GM12878 (cell line): ENCODE results near the gene CTXND1. TPM values are rescaled to one million over a fixed set of nuclear protein-coding genes. Genes with fewer than 3 reads are reported as not detected.

ENCODE experiments used
- ATAC-seq: fragments of 200-7000 bp; cut with Tn5 transposase; 3 replicates; pipeline ENCODE4 v1.9.1; 2020; ENCODE audit warnings: mild to moderate bottlenecking, moderate library complexity
- BruUV-seq: library from RNA; stranded (reverse); fragments of 400-500 nt; replicated peaks from 2 replicates; lab custom pipeline; 2021; lab: Mats Ljungman, UMichigan
- CTCF ChIA-PET: fragments of 300-600 bp; sonication (Branson Sonifier 250); formaldehyde crosslinking; extraction: SDS; loops from one replicate; lab custom pipeline; 2021; ENCODE audit warnings: inconsistent platforms; lab: Yijun Ruan, JAX
- POLR2A ChIA-PET: fragments of 350-600 bp; formaldehyde crosslinking; extraction: SDS; loops from one replicate; lab custom pipeline; 2021; ENCODE audit warnings: inconsistent platforms; lab: Charles Lee
- RAD21 ChIA-PET: fragments of 300-600 bp; sonication (Branson Sonifier 250); formaldehyde crosslinking; loops from one replicate; lab custom pipeline; 2023; ENCODE audit warnings: antibody characterized with exemption; ENCODE audit not compliant: unreplicated experiment; lab: Charles Lee
- SMC1A ChIA-PET: fragments of 300-600 bp; sonication (Branson Sonifier 250); formaldehyde crosslinking; loops from one replicate; lab custom pipeline; 2023; ENCODE audit not compliant: unreplicated experiment, uncharacterized antibody; lab: Charles Lee
- DNase-seq: peaks from one replicate; pipeline ENCODE4 v3.0.0-alpha.2; 2011; ENCODE audit warnings: low read depth, low spot score
- FAIRE-seq: peaks from 3 replicates; lab custom pipeline; 2011; peaks lifted over from hg19 to GRCh38; lab: Jason Lieb, UNC
- H2AFZ ChIP-seq: 2 replicates; pipeline ENCODE4 v1.6.0; 2011; ENCODE audit warnings: low read depth, low read length, control low read depth; ENCODE audit not compliant: control insufficient read depth
- H3K27ac ChIP-seq: 2 replicates; pipeline ENCODE4 v1.5.1; 2011; ENCODE audit warnings: control low read depth; ENCODE audit not compliant: control insufficient read depth, insufficient read depth
- H3K27me3 ChIP-seq, 2 experiments: replicated peaks in 1 of 2; 2 replicates each; pipeline versions ENCODE4 v1.6.0 to v1.6.1; 2011; ENCODE audit warnings: low read length in 1 of 2; ENCODE audit not compliant: control insufficient read depth in 2 of 2, insufficient read depth in 2 of 2
- H3K36me3 ChIP-seq, 2 experiments: 2 replicates each; pipeline ENCODE4 v1.5.1; 2011; ENCODE audit warnings: low read length in 1 of 2; ENCODE audit not compliant: control insufficient read depth in 2 of 2, insufficient read depth in 2 of 2
- H3K4me1 ChIP-seq: 2 replicates; pipeline ENCODE4 v1.6.1; 2011; ENCODE audit warnings: mild to moderate bottlenecking, low read length, moderate library complexity, mixed read lengths; ENCODE audit not compliant: control insufficient read depth, insufficient read depth
- H3K4me2 ChIP-seq: 2 replicates; pipeline ENCODE4 v1.6.0; 2011; ENCODE audit warnings: control low read depth; ENCODE audit not compliant: control insufficient read depth, insufficient read depth
- H3K4me3 ChIP-seq: fragments of 200-600 bp; sonication (generic); 2 replicates; pipeline ENCODE4 v1.5.1; 2016
- H3K79me2 ChIP-seq: 2 replicates; pipeline ENCODE4 v1.6.0; 2011; ENCODE audit warnings: low read length; ENCODE audit not compliant: control insufficient read depth, insufficient read depth
- H3K9ac ChIP-seq: 2 replicates; pipeline ENCODE4 v1.8.0; 2011; ENCODE audit warnings: low read length, control low read depth, mixed read lengths; ENCODE audit not compliant: control insufficient read depth, insufficient read depth
- H3K9me3 ChIP-seq: replicated peaks from 3 replicates; pipeline ENCODE4 v1.5.1; 2011; ENCODE audit warnings: mild to moderate bottlenecking, low read length; ENCODE audit not compliant: control insufficient read depth, insufficient read depth
- H4K20me1 ChIP-seq: 2 replicates; pipeline ENCODE4 v1.6.0; 2011; ENCODE audit not compliant: control insufficient read depth, insufficient read depth
- BCL3 ChIP-seq: IDR thresholded peaks from 2 replicates; pipeline ENCODE4 v1.6.1; 2011; ENCODE audit warnings: borderline replicate concordance, low read depth, mild to moderate bottlenecking, moderate library complexity, low read length; ENCODE audit not compliant: insufficient read depth, poor library complexity, severe bottlenecking
- CHD2 ChIP-seq: IDR thresholded peaks from 2 replicates; pipeline ENCODE4 v1.6.1; 2011; ENCODE audit warnings: low read depth, low read length, improper control_type of control experiment, borderline replicate concordance
- MEF2B ChIP-seq: fragments of 450-650 bp; IDR thresholded peaks from 2 replicates; pipeline ENCODE4 v1.6.1; 2018; ENCODE audit warnings: mild to moderate bottlenecking, moderate library complexity; ENCODE audit not compliant: partially characterized antibody, poor library complexity, severe bottlenecking
- PBX3 ChIP-seq: IDR thresholded peaks from 2 replicates; pipeline ENCODE4 v1.6.1; 2011; ENCODE audit warnings: mild to moderate bottlenecking, low read depth, low read length, moderate library complexity; ENCODE audit not compliant: insufficient replicate concordance
- RAD51 ChIP-seq: fragments of 450-650 bp; IDR thresholded peaks from 2 replicates; pipeline ENCODE4 v1.6.1; 2016; ENCODE audit warnings: moderate library complexity, mild to moderate bottlenecking, inconsistent platforms
- TCF7 ChIP-seq: IDR thresholded peaks from 2 replicates; pipeline ENCODE4 v1.6.1; 2014; ENCODE audit warnings: antibody characterized with exemption, borderline replicate concordance
- WGBS: methylation state at CpG from one replicate; pipeline ENCODE4 v1.1.6; 2016; ENCODE audit warnings: low lambda C conversion rate; ENCODE audit not compliant: insufficient replicate concordance, insufficient coverage; ENCODE audit errors: missing lambda C conversion rate; 5-methylcytosine and 5-hydroxymethylcytosine counted together
- in situ Hi-C: fragments of 300-500 bp; cut with MboI; formaldehyde crosslinking; loops from 9 replicates; pipeline ENCODE4 v1.14.3; 2018; ENCODE audit warnings: mixed read lengths
- intact Hi-C: fragments of 100-400 bp; cut with micrococcal nuclease; formaldehyde crosslinking; loops from one replicate; pipeline ENCODE4 v1.14.2; 2022; ENCODE audit not compliant: unreplicated experiment
- polyA plus RNA-seq, 11 experiments: library from polyadenylated mRNA; depleted of rRNA in 4 of 11; unstranded in 6 of 11; stranded (reverse) in 5 of 11; fragments of >200 nt; fragmentation: Nextera tagmentation in 4 of 11; fragmentation: Illumina TruSeq in 1 of 11; extraction: Ambion mirVana in 4 of 11; extraction: Trizol in 1 of 11; gene quantifications; 1 replicate in 1 of 11; 2 replicates in 10 of 11; pipeline versions ENCODE4 v1.2.1 to v1.2.3, GENCODE V29; 2011 to 2016; ENCODE audit warnings: inconsistent platforms in 2 of 11, missing spikeins in 2 of 11, low read depth in 1 of 11
- total RNA-seq, 4 experiments: library from RNA; depleted of rRNA in 3 of 4; stranded (reverse); fragments of >200 nt in 3 of 4; fragmentation: Illumina TruSeq in 1 of 4; extraction: Trizol in 1 of 4; gene quantifications; 2 replicates each; pipeline versions ENCODE4 v1.2.1 to v1.2.3, GENCODE V29; 2013 to 2021

The CTXND1 gene
- total and polyA plus RNA-seq, 10 of the 15 experiments (the other 5 are each of a cell fraction or from before 2014, with no cell fraction given): under 0.01 to 0.03 (median 0.02) TPM; not detected in 7

- TF ChIP-seq BCL3: no peak
- TF ChIP-seq, all 136 proteins: peak for 0
Measured at GRCh38 chr15:80246425-80246894, 5.6 kb downstream of the CTXND1 start (continued).

GRCh38 chr15:80242802-80243201 is 9.2 kb downstream of the CTXND1 start:
- Histone ChIP-seq H3K4me2 (no peak overlapping the region), H3K79me2 (no peaks in the 10 kb centered on the region), H3K27me3 (no peaks in the 10 kb centered on the region; a peak in 1 of 4 replicates), H3K9me3 (no peaks in the 10 kb centered on the region), H4K20me1 (no peaks in the 10 kb centered on the region; the same call in 1 of the 2 replicates), H3K4me3 (no peak overlapping the region), H3K4me1 (no peaks in the 10 kb centered on the region), H3K27ac (no peak overlapping the region), H3K36me3 (no peaks in the 10 kb centered on the region), H2AFZ (no peak overlapping the region), H3K9ac (no peak overlapping the region)
- ChIA-PET RAD21 (interaction anchor here (1.1 kb wide), 1 partner anchor 65 kb away, joined by 3 read pairs; no protein-coding TSS in a partner anchor), SMC1A (interaction anchor here (0.9 kb wide), 1 partner anchor 59 kb away, joined by 3 read pairs; no protein-coding TSS in a partner anchor), CTCF (interaction anchor here (1.3 to 2.1 kb wide), 3 partner anchors 32 to 862 kb away, joined by 3 to 5 read pairs (median 4); no protein-coding TSS in a partner anchor), POLR2A (interaction anchor here (0.7 kb wide), 1 partner anchor 24 kb away, joined by 3 read pairs; no protein-coding TSS in a partner anchor)
- WGBS: 4% methylated on average over 3 of the region's 3 CpGs
- TF ChIP-seq CHD2 (no peak), PBX3 (no peak), RAD51 (no peak), MEF2B (no peak), TCF7 (no peak)
- no peak for ATAC-seq
- no peak for FAIRE-seq
- in situ Hi-C loops: no loop called here
- intact Hi-C loops: loop anchor here (1.0 kb wide), 1 partner anchor 66 kb away; no protein-coding TSS in a partner anchor
- DNase-seq: no peak
- no TSS peak for BruUV-seq
